ENCODE measurements around the gene TENM3. TPM values are rescaled to one million over a fixed set of nuclear protein-coding genes. Genes with fewer than 3 reads are reported as not detected.

Gene TENM3
- total and polyA plus RNA-seq, 10 of the 15 experiments (the other 5 are each of a cell fraction or from before 2014, with no cell fraction given) = 0.01 to 1.7 (median 0.08) TPM; not detected in 2

- TF ChIP-seq ZZZ3 (IDR thresholded peaks at IDR 0.05; ENCODE audit: control insufficient read depth, insufficient read length, low read depth) (no peak), MXI1 (IDR thresholded peaks at IDR 0.05; ENCODE audit: low read depth, low read length) (no peak), PBX3 (IDR thresholded peaks at IDR 0.05; ENCODE audit: insufficient replicate concordance, low read depth, low read length) (no peak), BMI1 (IDR thresholded peaks at IDR 0.05; ENCODE audit: borderline replicate concordance) (no peak), FOS (IDR thresholded peaks at IDR 0.05; ENCODE audit: borderline replicate concordance, extremely low read depth, insufficient read length) (no peak), CHD2 (IDR thresholded peaks at IDR 0.05; ENCODE audit: borderline replicate concordance, low read depth, low read length) (no peak), PML (IDR thresholded peaks at IDR 0.05; ENCODE audit: low read length) (no peak), POLR2AphosphoS5 (IDR thresholded peaks at IDR 0.05; ENCODE audit: low read length) (no peak), TCF7 (IDR thresholded peaks at IDR 0.05; ENCODE audit: borderline replicate concordance) (no peak), NFIC (IDR thresholded peaks at IDR 0.05; ENCODE audit: low read depth, low read length) (no peak), EZH2 (IDR thresholded peaks at IDR 0.05; ENCODE audit: borderline replicate concordance, control insufficient read depth, low read depth, low read length) (no peak)
These were observed 397.7 kb downstream of the TENM3 start (continued) for GRCh38 chr4:182640932-182641331.

GRCh38 chr4:182642831-182643230 lies 399.6 kb downstream of the TENM3 start:
- FAIRE-seq = peak; percentile 44
- ChIA-PET SMC1A (ENCODE audit: uncharacterized antibody, unreplicated experiment) (interaction anchor here (0.6 kb wide), 1 partner anchor 91 kb away, joined by 3 read pairs; no protein-coding TSS in a partner anchor), CTCF (interaction anchor here (1.1 to 1.3 kb wide), 2 partner anchors 44 to 282 kb away, joined by 3 to 4 read pairs; no protein-coding TSS in a partner anchor), POLR2A (interaction anchor here (1.1 kb wide), 1 partner anchor 11 kb away, joined by 3 read pairs; no protein-coding TSS in a partner anchor), RAD21 (ENCODE audit: unreplicated experiment) (interaction anchor here (0.6 to 1.0 kb wide), 2 partner anchors 10 to 163 kb away, joined by 3 read pairs; no protein-coding TSS in a partner anchor)
- peak; percentile 53 for ATAC-seq
- Histone ChIP-seq H3K79me2 (ENCODE audit: control insufficient read depth, insufficient read depth, low read length) (no peaks in the 10 kb centered on the region), H3K4me1 (ENCODE audit: control insufficient read depth, insufficient read depth, low read length) (no peaks in the 10 kb centered on the region), H3K36me3 (ENCODE audit: control insufficient read depth in 2 of 2, insufficient read depth in 2 of 2, low read length in 1 of 2) (no peaks in the 10 kb centered on the region), H4K20me1 (ENCODE audit: control insufficient read depth, insufficient read depth) (no peaks in the 10 kb centered on the region), H3K4me3 (no peak overlapping the region), H3K4me2 (ENCODE audit: control insufficient read depth, insufficient read depth) (no peak overlapping the region), H3K9me3 (replicated peaks; ENCODE audit: control insufficient read depth, insufficient read depth, low read length) (no peaks in the 10 kb centered on the region), H3K27me3 (replicated peaks in 1 of 2; ENCODE audit: control insufficient read depth in 2 of 2, insufficient read depth in 2 of 2, low read length in 1 of 2) (no peaks in the 10 kb centered on the region), H2AFZ (ENCODE audit: control insufficient read depth, low read depth, low read length) (no peak overlapping the region), H3K27ac (ENCODE audit: control insufficient read depth, insufficient read depth) (no peak overlapping the region), H3K9ac (ENCODE audit: control insufficient read depth, insufficient read depth, low read length) (no peak overlapping the region)
- intact Hi-C loops (cut with micrococcal nuclease; ENCODE audit: unreplicated experiment) = no loop called here
- DNase-seq (ENCODE audit: low read depth, low spot score) = no peak
- in situ Hi-C loops (cut with MboI) = no loop called here
- no peak for TF ChIP-seq SREBF2 (IDR thresholded peaks at IDR 0.05; ENCODE audit: low read length)
- no peak for TF ChIP-seq SREBF1 (IDR thresholded peaks at IDR 0.05; ENCODE audit: low read length)
- TF ChIP-seq KDM1A (IDR thresholded peaks at IDR 0.05; ENCODE audit: borderline replicate concordance) = no peak
- peak in 2 of 3 experiments; percentile 6 to 19; a peak in 1 of 6 replicates for TF ChIP-seq CTCF (IDR thresholded peaks at IDR 0.05 in 2 of 3, conservative IDR thresholded peaks at IDR 0.05 in 1 of 3; ENCODE audit: control insufficient read depth in 2 of 3, extremely low read depth in 1 of 3, insufficient read depth in 1 of 3, low read depth in 3 of 3, low read length in 3 of 3)
- TF ChIP-seq LARP7 (IDR thresholded peaks at IDR 0.05) = no peak
- BruUV-seq (replicated peaks) = no TSS peak
- 0% methylated on average over 2 of the region's 2 CpGs for WGBS (ENCODE audit: insufficient coverage, insufficient replicate concordance, low lambda C conversion rate, missing lambda C conversion rate)

All from GM12878 (cell line).